ENCODE results near the gene QSOX1. TPM values are rescaled to one million over a fixed set of nuclear protein-coding genes. Genes with fewer than 3 reads are reported as not detected.

The QSOX1 gene
- total RNA-seq, 1 donor from 2014 or later = 285 TPM

DNA sequence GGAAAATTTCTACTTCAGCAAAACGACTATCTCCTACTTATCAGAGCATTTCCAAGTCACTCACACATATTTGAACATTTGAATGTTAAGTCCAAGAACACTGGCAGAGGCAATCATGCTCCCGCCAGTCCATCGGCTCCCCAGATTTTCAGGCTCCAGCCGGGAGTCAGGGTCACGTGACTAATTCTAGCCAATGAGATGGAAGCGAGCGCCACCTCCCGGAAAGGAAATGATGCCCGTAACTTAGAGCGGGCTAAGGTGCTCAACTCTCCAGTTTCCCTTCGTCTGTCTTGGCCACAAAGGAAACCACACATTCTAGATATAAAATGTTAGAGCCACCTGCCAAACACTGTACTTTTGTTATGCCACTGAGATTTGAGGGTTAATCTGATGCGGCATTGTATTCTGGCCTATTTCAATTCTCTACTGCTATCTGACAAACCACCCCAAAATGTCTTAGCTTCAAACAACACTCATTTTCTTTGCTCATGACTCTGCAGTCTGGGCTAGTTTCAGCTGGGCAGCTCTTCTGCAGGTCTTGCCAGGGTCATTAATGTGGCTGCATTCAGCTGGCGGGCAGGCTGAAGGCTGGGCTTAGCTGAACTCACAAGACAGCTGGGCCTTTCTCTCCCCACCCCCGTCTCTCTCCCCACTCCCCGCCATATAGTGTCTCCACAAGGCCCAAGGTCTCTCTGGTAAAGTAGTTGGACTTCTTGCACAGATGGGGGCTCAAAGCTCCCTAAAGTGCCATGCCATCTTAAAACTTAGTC lies 58.9 kb downstream of the QSOX1 start:
- DNase-seq (ENCODE audit: low spot score) = no peak

DNA sequence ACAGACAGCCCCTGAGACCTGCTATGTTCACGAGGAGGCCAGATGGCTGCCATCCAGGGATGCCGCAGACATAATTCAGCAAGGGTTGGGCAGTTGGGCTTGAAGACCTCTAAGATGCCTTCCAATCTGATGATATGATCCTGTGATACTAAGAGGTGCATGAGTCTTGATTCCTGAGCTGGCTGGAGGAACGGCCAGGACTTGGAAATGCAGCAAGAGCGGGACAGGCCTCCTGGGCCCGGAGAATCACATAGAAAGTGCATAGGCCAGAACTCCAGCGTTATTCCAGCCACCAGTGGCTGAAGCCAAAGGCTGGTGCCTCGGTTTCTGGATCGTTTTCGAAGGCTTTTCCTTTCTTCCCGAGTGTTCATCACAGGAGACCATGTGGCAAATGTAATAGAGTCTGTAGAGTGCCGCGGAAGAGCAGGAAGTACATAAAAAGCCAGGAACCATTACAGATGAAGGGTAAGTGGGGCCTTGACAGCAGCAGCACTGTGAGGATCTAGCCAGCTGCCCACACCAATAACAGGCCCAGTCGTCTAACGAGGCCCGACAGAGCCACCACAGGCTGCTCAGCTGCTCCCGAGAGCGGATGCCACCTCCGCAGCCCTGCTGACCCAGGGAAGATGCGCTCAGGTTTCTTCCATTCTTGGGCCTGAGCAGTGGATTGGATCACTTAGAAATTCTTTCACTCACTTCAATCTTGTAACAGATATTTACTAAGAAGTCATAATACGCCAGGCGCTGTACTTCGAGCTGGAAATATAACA lies 61.4 kb downstream of the QSOX1 start:
- no peak for DNase-seq (ENCODE audit: low spot score)

DNA sequence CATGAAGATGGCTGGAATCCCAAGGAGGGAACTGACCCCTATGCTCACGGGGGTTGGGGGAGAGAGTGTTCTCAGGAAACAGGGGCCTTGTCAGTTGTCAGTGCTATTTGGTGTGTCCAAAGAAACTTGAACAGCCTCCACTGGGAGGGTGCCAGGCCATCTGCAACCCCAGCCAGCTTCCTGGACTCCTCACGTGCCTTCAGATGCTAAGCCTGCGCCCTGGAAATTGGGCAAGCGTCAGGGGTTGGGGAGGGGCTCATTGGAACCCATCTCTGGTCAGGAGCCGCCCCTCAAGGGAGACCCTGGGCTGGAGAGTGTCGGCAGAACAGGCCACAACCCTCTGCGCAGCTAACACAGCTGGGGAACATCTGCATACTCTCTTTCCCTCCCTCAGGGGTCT lies 62.3 kb downstream of the QSOX1 start:
- no peak for DNase-seq (ENCODE audit: low spot score)

DNA sequence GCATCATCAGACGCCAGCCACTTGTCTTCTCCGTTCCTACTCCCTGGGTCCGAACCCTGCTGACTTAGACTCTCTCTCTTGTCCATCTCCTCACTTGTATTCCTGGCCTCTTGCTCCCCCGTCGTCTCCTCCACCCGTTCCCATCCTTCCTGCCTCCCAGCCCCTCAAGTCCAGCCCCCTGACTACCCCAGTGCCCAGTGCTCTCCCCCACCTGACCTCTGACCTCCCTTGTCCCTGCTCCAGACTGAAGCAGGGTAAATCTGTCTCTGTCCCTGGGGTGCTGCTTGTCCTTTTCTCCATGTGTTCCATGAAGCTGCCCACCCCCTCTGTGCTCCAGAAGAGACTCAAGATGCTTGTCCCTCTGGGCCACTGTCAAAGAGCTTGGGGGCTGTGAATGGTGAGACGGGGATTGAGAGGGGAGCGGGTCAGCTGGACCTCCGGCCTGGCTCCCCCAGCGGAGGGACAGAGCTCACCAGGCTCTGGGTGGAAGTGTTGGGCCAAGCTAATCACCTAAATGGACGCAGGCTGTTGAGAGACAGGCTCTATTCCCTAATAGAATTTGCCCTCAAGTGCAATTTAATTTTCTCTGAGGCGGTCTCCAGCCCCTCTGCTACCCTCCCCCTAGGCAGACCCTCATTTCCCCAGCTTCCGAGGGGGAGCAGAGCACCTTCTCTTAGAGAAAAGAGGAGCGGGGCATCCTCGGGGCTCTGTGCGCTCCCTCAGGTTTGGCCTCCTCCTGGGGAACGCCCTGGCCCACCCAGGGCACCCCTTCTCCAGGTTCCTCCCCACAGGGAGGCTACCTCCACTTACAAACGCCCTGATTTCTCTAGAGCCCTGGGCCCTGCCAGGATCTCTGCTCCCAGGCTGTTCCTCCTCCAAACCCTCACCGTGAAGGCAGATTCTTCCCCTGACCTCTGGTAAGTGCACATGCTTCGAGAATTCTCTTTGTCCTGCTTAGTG lies 64.4 kb downstream of the QSOX1 start:
- no peak for DNase-seq (ENCODE audit: low spot score)

DNA sequence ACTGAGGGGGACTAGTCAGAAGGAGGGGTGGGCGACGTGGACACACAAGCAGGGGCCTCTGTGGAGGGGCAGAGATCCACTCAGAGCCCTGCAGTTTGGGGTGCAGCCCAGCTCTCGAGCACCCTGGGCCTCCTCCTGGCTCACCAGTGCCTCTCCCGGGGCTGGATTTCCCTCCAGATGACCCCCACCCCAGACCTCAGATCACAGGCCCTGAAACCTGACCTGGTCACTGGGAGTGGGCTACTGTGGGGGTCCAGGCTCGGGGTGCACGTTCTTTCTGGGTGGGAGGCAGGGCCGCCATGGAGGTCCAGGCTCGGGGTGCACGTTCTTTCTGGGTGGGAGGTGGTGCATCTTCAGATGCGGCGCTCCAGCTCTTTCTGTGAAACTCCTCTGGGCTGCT lies 65.1 kb downstream of the QSOX1 start:
- DNase-seq (ENCODE audit: low spot score) = no peak

DNA sequence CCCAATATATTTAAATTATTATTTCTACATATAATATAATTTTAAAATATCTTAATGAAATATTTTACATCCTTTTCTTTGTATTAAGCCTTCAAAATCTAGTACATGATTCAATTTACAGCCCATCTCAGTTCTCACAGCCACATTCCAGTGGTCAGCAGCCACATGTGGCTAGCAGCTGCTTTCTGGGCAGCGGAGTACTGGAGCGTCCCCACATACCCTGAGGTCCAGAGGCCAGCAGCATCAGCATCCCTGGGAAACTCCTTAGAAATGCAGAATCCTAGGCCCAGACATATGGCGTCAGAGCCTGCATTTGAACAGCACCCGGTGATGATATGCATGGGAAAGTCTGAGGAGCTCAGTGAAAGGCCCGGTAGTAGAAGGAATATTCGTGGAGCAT lies 66.8 kb downstream of the QSOX1 start:
- DNase-seq (ENCODE audit: low spot score) = no peak

DNA sequence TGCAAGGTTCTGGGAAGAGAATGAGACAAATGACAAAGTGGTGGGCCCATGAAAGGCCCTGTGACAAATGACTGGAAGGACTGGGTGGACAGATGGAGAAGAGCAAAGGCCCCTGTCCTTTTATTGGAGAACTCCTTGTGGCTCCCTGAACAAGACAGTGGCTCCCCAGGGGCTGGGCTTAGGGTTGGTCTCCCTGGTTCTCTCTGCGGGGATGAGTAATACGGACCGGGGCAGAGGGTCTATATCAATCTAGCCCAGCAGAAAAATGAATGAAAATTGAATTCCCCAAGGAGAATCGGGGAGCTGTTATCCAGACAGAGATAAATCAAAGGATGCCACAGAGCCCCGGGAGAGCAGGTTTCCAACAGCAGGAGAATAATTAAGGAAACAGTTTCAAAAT lies 70.2 kb downstream of the QSOX1 start:
- no peak for DNase-seq (ENCODE audit: low spot score)

DNA sequence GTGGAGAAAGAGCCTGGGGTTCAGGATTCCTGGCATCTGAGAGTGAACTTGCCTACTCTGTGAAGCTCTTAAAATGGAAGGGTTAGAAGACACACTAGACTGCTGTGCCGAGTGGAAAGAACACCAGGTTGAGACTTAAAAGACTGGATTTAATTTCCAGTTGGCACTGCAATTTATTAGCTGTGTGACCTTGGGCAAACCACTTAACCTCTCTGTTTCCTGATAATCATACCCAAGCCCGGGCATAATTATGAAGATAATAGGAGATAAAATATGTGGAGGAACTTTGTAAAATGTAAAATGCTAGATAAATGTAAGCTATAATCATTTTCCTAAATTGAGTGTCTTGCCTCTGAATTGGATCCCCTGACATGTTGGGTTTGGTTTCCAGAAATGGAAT lies 70.7 kb downstream of the QSOX1 start:
- no peak for DNase-seq (ENCODE audit: low spot score)

DNA sequence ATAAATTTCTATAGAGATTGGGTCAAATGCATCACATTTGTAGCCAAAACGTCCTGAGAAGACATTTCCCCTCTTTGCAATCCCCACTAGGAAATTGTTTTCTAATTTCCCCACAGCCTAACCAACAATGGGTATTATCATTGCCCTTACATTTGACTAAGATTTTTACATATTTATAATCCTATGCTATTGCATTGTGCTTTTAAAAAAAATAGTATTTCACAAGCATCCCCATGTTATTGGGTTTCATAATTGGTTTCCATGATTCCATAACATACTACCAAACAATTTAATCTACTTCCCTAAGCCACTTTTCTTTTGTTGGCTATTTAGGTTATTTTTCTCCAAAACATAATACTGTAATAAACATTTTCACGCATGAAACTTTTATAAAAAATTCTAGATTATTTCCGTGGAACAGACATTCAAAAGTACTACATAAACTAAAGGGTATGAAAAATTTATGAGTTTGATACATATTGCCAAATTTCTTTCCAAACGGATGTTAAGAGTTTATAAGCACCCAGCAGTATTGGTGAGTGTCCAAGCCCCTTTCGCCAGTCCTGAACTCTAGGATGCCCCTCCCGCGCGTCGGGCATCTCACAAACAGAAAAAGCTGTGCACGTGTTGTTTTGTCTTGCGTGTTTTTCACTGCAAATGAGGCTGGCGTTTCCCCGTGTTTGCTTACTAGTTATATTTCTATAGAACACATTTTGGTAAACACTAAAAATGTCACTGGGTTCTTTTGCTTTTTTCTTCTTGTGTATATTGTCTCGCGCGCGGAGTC lies 73.4 kb downstream of the QSOX1 start:
- no peak for DNase-seq (ENCODE audit: low spot score)

DNA sequence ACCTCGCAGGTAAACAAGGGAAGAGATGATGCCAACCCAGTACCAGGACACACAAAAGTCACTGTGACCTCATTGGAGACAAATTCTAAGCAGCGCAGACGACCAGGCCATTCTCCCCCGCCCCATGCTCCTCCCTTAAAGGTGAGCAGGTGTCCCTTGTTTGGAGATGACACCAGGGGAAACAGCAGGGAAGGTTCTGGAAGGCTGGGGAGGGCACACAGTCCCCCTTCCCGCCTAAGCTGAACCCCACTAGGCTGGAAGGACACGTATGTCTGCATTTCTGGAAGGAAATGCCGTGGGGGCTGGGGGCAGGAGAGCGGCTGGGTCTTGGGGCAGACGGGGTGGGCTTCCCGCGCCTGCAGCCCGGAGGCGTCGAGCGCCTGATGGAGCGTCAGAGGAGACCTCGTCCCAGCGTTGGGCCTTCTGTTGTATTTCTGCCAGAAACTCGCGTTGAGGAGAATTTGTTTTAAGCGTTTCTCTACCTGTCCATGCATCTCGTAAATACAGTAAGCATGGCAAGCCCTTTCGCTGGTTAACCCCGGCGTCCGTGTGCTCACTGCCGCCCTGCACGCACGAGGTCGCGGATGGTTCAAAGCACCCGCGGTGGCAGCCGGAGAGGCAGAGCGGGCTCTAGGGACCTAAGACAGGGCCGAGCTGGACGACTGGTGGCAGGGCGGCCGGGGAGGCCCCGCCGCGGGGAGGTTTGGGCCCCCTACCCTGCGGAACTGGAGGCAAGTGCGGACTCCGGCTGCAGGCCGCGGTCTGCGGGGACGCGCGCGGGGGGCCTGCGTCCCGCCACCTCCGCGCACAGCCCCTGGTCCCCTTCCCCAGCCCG lies 74.2 kb downstream of the QSOX1 start:
- DNase-seq (ENCODE audit: low spot score) = no peak

DNA sequence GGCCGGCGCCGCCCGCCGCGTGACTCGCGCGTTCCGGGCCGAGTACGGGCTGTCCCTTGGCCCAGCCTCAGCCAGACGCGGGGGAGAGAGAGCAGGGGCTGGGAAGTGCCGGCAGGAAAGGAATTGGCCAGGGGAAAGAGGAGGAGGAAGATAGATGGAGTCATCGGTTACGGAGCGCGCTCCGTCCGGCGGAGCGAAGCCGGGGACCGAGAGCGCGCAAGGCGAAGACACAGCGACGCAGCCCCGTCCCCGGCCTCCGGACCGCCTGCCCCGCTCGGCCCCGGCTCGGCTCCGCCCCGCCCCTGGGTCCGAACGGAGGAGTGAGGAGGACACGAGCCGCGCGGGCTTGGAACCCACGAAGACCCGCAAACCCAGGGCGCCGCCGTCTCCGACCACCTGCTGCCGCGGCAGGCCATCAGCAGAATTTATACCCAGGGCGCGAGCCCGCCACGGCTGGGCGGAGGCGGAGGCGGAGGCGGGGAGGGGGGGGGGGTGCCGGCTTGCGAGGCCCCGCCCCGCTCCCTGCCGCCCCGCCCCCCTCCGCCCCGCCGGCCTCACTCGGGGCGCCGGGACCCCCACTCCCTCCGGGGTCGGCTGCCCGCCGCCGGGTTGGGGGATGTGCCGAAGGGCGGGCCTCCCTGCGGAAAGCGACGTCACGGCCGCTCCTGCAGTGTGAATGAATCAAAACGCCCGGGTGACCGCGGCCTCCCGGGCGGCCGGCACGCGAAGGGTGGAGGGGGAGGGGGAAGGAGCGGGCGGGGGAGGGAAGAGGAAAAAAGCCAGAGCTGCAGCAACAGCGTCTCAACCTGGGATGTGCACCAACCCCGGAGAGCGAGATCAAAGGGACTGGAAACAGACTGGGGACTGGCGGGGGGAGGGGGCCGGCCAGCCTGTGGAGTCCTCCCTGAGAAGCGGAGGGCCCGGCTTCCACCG lies 75.1 kb downstream of the QSOX1 start, which contains the start of gene LHX4:
TSS of gene LHX4 (plus strand) at position 782 of the 933 bp plus-strand sequence. CDS start 266 bp downstream, outside the sequence.
- no peak for DNase-seq (ENCODE audit: low spot score)

DNA sequence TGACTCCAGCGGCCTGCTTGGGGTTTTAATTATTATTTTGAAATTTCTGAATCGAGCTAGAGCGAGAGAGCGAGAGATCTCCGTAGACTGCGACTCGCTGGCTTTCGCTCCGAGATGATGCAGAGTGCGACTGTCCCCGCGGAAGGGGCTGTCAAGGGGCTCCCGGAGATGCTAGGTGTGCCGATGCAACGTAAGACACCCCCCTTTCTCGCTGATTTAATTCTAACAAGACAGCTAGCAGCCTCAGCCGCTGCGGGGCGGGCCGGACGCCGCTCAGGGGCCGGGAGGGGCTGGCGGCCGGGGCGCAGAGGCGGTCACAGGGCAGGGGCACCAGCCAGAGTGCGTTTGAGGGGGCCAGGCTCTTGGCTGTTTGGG lies 75.7 kb downstream of the QSOX1 start:
- no peak for DNase-seq (ENCODE audit: low spot score)

DNA sequence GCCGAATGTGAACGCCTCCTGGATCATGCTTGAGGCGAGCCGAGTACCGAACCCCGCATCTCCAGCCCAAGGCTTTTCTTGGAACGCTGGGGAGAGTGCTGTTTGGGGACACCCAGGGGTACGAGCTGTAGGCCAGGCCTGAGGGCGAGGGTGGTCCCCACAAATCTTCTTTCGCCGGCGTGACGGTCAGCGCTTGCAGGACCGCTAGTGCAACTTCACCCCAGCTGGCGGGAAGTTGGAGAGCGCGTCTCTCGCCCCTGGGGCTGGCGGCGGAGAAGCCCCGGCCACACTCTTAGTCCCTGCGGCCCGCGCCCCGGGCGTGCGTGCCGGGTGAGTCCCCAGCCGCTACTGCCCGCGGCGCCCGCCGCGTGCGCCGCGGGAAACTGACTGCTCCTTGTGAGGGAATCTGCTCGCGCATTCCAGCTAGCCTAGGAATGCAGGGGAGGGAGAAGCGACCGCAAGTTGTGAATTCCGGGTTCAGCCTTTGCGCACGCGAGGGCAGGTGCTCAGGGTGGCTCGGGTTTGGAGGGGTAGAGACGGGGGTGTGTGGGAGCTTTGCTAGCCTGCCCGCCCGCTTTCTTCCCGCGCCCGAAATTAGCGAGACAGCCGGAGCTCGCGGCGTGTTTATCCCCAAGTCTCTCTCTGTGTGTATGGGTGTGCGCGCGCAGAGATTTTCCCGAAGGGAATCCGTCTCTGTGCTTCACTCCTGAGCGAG lies 76.3 kb downstream of the QSOX1 start:
- no peak for DNase-seq (ENCODE audit: low spot score)

DNA sequence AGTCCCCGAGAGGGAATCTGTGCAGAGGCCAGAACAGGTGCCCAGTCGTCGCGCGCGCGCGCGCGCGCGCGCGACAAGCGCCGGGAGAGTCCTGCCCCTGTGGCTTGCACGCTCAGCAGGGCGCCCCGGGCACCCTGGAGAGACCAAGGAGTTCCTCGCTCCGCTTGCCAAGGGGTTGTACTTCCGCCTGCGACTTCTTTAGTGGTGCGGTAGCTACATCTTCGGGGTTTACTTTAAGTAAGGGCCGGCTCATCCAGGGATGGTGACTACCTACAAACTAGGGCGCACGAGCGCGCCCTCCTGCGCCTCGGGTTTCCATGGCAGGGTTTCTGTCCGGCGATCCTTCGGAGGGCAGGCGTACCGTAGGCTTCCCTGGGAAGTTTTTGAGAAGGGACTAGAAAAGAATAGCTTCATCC lies 76.8 kb downstream of the QSOX1 start:
- no peak for DNase-seq (ENCODE audit: low spot score)

DNA sequence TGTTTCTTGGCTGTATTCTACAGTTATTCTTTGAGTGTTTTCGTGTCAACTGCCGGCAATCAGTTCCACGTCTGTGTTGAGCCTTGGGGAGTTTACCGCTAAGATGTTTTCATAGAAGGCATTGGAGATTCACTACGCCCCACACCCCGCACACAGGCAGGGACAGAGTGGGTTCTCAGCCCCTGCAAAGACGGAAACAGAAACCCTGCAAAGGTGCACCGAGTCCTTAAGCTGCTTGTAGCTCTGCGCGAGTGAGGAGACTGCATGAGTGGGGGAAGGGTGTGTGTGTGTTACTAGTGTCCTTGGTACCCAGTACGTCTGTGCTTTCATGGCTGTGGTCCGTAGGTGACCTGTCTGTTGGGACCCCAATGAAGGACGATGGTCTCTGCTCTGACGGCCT lies 77.3 kb downstream of the QSOX1 start:
- DNase-seq (ENCODE audit: low spot score) = no peak

DNA sequence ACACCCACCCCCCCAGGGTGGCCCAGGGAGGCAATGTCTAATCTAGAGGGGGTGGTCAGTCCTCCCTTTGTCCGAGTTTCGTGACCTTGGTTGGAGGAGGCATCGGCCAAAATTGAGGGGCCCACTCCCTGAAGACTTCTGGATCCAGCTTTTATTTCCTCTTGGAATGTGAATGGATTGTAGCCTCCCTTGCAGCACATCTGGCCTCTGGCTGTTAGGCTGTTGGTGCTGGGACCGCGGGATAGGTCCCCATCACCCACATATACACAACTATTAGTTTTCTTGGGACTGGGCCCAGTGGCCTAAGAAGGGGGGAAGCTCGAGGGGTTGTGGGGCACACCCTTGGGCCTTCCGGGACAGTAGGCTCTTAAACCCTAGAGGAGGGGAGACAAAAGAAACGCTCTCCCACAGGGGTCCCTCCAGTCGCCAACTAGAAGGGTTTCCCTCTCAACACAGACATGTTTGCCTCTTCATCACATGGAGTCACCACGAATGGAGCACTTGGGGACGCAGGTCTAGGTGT lies 77.9 kb downstream of the QSOX1 start:
- DNase-seq (ENCODE audit: low spot score) = no peak

DNA sequence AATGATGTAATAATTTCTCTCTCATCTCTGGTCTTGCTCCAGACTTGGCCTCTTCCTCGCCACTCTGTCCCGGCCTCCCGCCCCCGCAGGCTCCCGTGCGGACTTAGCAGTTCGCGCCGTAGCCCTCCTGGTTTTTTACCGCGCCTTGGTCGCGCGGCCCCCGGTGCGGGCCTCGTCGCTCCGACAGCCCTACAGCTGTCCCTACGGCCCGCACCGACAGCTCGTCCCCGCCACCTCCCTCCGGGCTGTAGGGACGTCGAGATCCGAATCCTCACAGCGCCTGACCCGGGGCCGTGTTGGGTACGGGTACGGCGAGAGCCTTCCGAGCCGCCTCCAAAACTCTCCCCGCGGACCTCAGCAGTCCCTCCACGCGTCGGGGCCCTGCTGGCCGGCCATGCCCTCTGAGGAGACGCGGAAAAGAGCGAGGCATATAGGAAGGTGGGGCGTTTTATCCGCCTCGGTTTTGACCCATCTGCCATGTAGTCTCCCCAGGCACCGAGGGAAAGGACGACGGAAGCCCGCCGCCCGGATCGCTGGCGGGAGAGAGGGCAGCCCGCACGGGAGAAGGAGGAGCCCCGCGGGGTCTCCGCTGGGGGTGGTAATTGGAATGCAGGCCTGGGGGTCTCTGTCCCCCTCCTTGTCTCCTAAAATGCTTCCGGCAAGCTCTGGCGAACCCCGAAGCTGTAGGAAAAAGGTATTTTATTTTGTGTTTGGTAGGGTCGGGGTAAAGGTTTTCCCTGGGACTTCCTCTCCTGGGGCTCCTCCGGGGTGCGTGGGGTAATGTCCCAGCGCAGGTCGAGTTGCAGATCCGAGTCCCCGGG lies 78.7 kb downstream of the QSOX1 start:
- DNase-seq (ENCODE audit: low spot score) = no peak
